IMR-90 (cell line): ENCODE measurements around the gene TTC38. TPM values are rescaled to one million over a fixed set of nuclear protein-coding genes. Genes with fewer than 3 reads are reported as not detected.

ENCODE experiments used
- ATAC-seq: fragments of 200-7000 bp; cut with Tn5 transposase; 2 replicates; pipeline ENCODE4 v1.9.1; 2020; ENCODE audit warnings: low read depth, mild to moderate bottlenecking, moderate library complexity
- BruUV-seq: library from RNA; stranded (reverse); fragments of 400-500 nt; replicated peaks from 2 replicates; lab custom pipeline; 2021; lab: Mats Ljungman, UMichigan
- CTCF ChIA-PET: fragments of 300-600 bp; formaldehyde crosslinking; extraction: SDS; loops from one replicate; lab custom pipeline; 2021; ENCODE audit warnings: antibody characterized with exemption; lab: Yijun Ruan, JAX
- POLR2A ChIA-PET: fragments of 300-600 bp; sonication (Branson Sonifier 250); formaldehyde crosslinking; loops from one replicate; lab custom pipeline; 2022; ENCODE audit warnings: antibody characterized with exemption; ENCODE audit not compliant: unreplicated experiment; lab: Charles Lee
- DNase-seq: peaks from one replicate; pipeline ENCODE4 v3.0.0; 2013
- H2AFZ ChIP-seq: replicated peaks from 2 replicates; pipeline ENCODE3; 2013; ENCODE audit warnings: low read length, mild to moderate bottlenecking; ENCODE audit not compliant: poor library complexity
- H2AK5ac ChIP-seq: 2 replicates; pipeline ENCODE4 v1.6.1; 2013; ENCODE audit warnings: low read depth, low read length, inconsistent platforms
- H2AK9ac ChIP-seq: replicated peaks from 2 replicates; pipeline ENCODE3; 2013; ENCODE audit warnings: mild to moderate bottlenecking, low read depth, low read length, moderate library complexity; ENCODE audit not compliant: poor library complexity
- H2BK120ac ChIP-seq: 2 replicates; pipeline ENCODE4 v1.6.1; 2013; ENCODE audit warnings: low read depth, low read length, inconsistent platforms
- H2BK15ac ChIP-seq: 3 replicates; pipeline ENCODE4 v1.6.1; 2013; ENCODE audit warnings: low read depth, low read length, inconsistent platforms
- H2BK20ac ChIP-seq: 2 replicates; pipeline ENCODE4 v1.6.1; 2013; ENCODE audit warnings: low read depth, mild to moderate bottlenecking, inconsistent platforms, low read length, moderate library complexity
- H2BK5ac ChIP-seq: 2 replicates; pipeline ENCODE4 v1.6.1; 2013; ENCODE audit warnings: mild to moderate bottlenecking, low read depth, low read length, inconsistent platforms; ENCODE audit not compliant: poor library complexity, severe bottlenecking
- H3K14ac ChIP-seq: replicated peaks from 2 replicates; pipeline ENCODE4 v1.6.1; 2013; ENCODE audit warnings: low read depth, low read length, inconsistent platforms
- H3K18ac ChIP-seq: 2 replicates; pipeline ENCODE4 v1.6.1; 2013; ENCODE audit warnings: low read depth, low read length, control low read depth
- H3K23ac ChIP-seq: 2 replicates; pipeline ENCODE4 v1.6.1; 2013; ENCODE audit warnings: low read depth, low read length, inconsistent platforms
- H3K27ac ChIP-seq: 2 replicates; pipeline ENCODE4 v1.5.1; 2013; ENCODE audit warnings: mild to moderate bottlenecking, control low read depth, low read length; ENCODE audit not compliant: insufficient read depth
- H3K27me3 ChIP-seq: 2 replicates; pipeline ENCODE4 v1.6.1; 2013; ENCODE audit warnings: low read length; ENCODE audit not compliant: control insufficient read depth, insufficient read depth
- H3K36me3 ChIP-seq: 2 replicates; pipeline ENCODE4 v1.6.1; 2013; ENCODE audit warnings: low read length, mixed read lengths; ENCODE audit not compliant: control insufficient read depth, insufficient read depth
- H3K4ac ChIP-seq: 2 replicates; pipeline ENCODE4 v1.6.1; 2013; ENCODE audit warnings: low read depth, low read length, inconsistent platforms
- H3K4me1 ChIP-seq: 2 replicates; pipeline ENCODE4 v1.6.1; 2013; ENCODE audit warnings: low read length, mixed read lengths; ENCODE audit not compliant: control insufficient read depth, insufficient read depth
- H3K4me2 ChIP-seq: 2 replicates; pipeline ENCODE4 v1.6.1; 2013; ENCODE audit warnings: low read depth, mild to moderate bottlenecking, control low read depth, low read length, moderate library complexity
- H3K4me3 ChIP-seq: 2 replicates; pipeline ENCODE4 v1.5.1; 2013; ENCODE audit warnings: low read depth, mild to moderate bottlenecking, control low read depth, low read length, moderate library complexity; ENCODE audit not compliant: insufficient read depth
- H3K56ac ChIP-seq: 2 replicates; pipeline ENCODE4 v1.6.1; 2013; ENCODE audit warnings: low read length, inconsistent platforms; ENCODE audit not compliant: insufficient read depth; ENCODE audit errors: extremely low read depth
- H3K79me1 ChIP-seq, 2 experiments: 2 replicates each; pipeline ENCODE4 v1.6.1; 2013; ENCODE audit warnings: low read length in 2 of 2, inconsistent platforms in 1 of 2, low read depth in 1 of 2
- H3K9ac ChIP-seq: 2 replicates; pipeline ENCODE4 v1.6.1; 2013; ENCODE audit warnings: low read depth, low read length, control low read depth
- H3K9me1 ChIP-seq: 2 replicates; pipeline ENCODE4 v1.6.1; 2013; ENCODE audit warnings: low read length, inconsistent platforms; ENCODE audit not compliant: insufficient read depth
- H3K9me3 ChIP-seq: 2 replicates; pipeline ENCODE4 v1.6.1; 2013; ENCODE audit warnings: low read length; ENCODE audit not compliant: control insufficient read depth, insufficient read depth
- H4K20me1 ChIP-seq: 2 replicates; pipeline ENCODE4 v1.6.1; 2013; ENCODE audit warnings: low read length, inconsistent platforms; ENCODE audit not compliant: insufficient read depth
- H4K5ac ChIP-seq: 2 replicates; pipeline ENCODE4 v1.6.1; 2013; ENCODE audit warnings: mild to moderate bottlenecking, low read depth, low read length, control low read depth
- H4K8ac ChIP-seq, 2 experiments: 2 replicates each; pipeline ENCODE4 v1.6.1; 2013; ENCODE audit warnings: low read depth in 2 of 2, low read length in 2 of 2, control low read depth in 1 of 2, inconsistent platforms in 1 of 2
- H4K91ac ChIP-seq: 2 replicates; pipeline ENCODE4 v1.6.1; 2013; ENCODE audit warnings: low read depth, low read length, inconsistent platforms; ENCODE audit not compliant: insufficient read depth
- BHLHE40 ChIP-seq: fragments of 150-350 bp; IDR thresholded peaks from 2 replicates; pipeline ENCODE4 v1.6.1; 2016; ENCODE audit warnings: mild to moderate bottlenecking, low read depth, low read length
- CHD1 ChIP-seq: IDR thresholded peaks from 2 replicates; pipeline ENCODE4 v1.6.1; 2012; ENCODE audit warnings: low read depth, low read length, improper control_type of control experiment
- ELK1 ChIP-seq: fragments of 150-350 bp; IDR thresholded peaks from 2 replicates; pipeline ENCODE4 v1.6.1; 2016; ENCODE audit warnings: low read depth, mild to moderate bottlenecking, low read length, moderate library complexity, borderline replicate concordance
- FOS ChIP-seq: fragments of 150-350 bp; IDR thresholded peaks from 2 replicates; pipeline ENCODE4 v1.6.1; 2016; ENCODE audit warnings: low read depth, low read length
- MAFK ChIP-seq: IDR thresholded peaks from 2 replicates; pipeline ENCODE4 v1.6.1; 2012; ENCODE audit warnings: low read depth, low read length, improper control_type of control experiment
- MAZ ChIP-seq: IDR thresholded peaks from 2 replicates; pipeline ENCODE4 v1.6.1; 2012; ENCODE audit warnings: low read depth, mild to moderate bottlenecking, low read length, improper control_type of control experiment, moderate library complexity, borderline replicate concordance
- MXI1 ChIP-seq: IDR thresholded peaks from 2 replicates; pipeline ENCODE4 v1.6.1; 2012; ENCODE audit warnings: low read depth, mild to moderate bottlenecking, low read length, moderate library complexity, borderline replicate concordance
- NFE2L2 ChIP-seq: fragments of 150-350 bp; IDR thresholded peaks from 2 replicates; pipeline ENCODE4 v1.6.1; 2016; ENCODE audit warnings: low read depth, mild to moderate bottlenecking, low read length
- POLR2A ChIP-seq: IDR thresholded peaks from 2 replicates; pipeline ENCODE4 v1.6.1; 2012; ENCODE audit warnings: mild to moderate bottlenecking, low read depth, low read length
- RAD21 ChIP-seq: IDR thresholded peaks from 2 replicates; pipeline ENCODE4 v1.6.1; 2012; ENCODE audit warnings: low read length, improper control_type of control experiment
- RFX5 ChIP-seq: IDR thresholded peaks from 2 replicates; pipeline ENCODE4 v1.8.0; 2012; ENCODE audit warnings: low read depth, mild to moderate bottlenecking, low read length, moderate library complexity
- SMC3 ChIP-seq: fragments of 150-350 bp; IDR thresholded peaks from 2 replicates; pipeline ENCODE4 v1.6.1; 2016; ENCODE audit warnings: low read depth, mild to moderate bottlenecking, antibody characterized with exemption, low read length, moderate library complexity
- WGBS, 2 experiments: methylation state at CpG; one replicate each; pipeline versions ENCODE4 v1.1.5 to v1.1.7; 2013; ENCODE audit warnings: missing lambda C conversion rate in 2 of 2; ENCODE audit not compliant: insufficient read length in 1 of 2; ENCODE audit errors: extremely low coverage in 2 of 2; 5-methylcytosine and 5-hydroxymethylcytosine counted together
- dilution Hi-C: fragments of 300-500 bp; cut with HindIII; formaldehyde crosslinking; loops from one replicate; pipeline ENCODE4 v1.14.3; 2018; ENCODE audit warnings: low sequenced_read_pairs; ENCODE audit not compliant: unreplicated experiment
- in situ Hi-C: fragments of 300-500 bp; cut with MboI; formaldehyde crosslinking; loops from 3 replicates; pipeline ENCODE4 v1.14.3; 2019; ENCODE audit warnings: low sequenced_read_pairs, inconsistent platforms, mixed read lengths
- intact Hi-C: fragments of 100-400 bp; cut with micrococcal nuclease; formaldehyde crosslinking; loops from 2 replicates; pipeline ENCODE4 v1.10.0; 2022
- polyA plus RNA-seq, 3 experiments: library from polyadenylated mRNA; depleted of rRNA; stranded (reverse); fragments of >200 nt; gene quantifications; 2 replicates each; pipeline ENCODE4 v1.2.3, GENCODE V29; 2012; ENCODE audit warnings: low replicate concordance in 1 of 3
- total RNA-seq: library from RNA; depleted of rRNA; stranded (reverse); fragments of >200 nt; gene quantifications from 2 replicates; pipeline ENCODE4 v1.2.3, GENCODE V29; 2012
- TF ChIP-seq, protein P1 (sequence below): fragments of 150-350 bp; IDR thresholded peaks from 2 replicates; pipeline ENCODE4 v1.6.1; 2017; ENCODE audit warnings: mild to moderate bottlenecking, antibody characterized with exemption, low read length, low read depth
- TF ChIP-seq, protein P2 (sequence below): conservative IDR thresholded peaks from 2 replicates; pipeline ENCODE4 v1.5.1; 2012; ENCODE audit warnings: mild to moderate bottlenecking, low read depth, low read length, improper control_type of control experiment

Gene TTC38
- total and polyA plus RNA-seq, 2 of the 4 experiments (the other 2 are of a cell fraction): 43.6 to 52.3 TPM

DNA sequence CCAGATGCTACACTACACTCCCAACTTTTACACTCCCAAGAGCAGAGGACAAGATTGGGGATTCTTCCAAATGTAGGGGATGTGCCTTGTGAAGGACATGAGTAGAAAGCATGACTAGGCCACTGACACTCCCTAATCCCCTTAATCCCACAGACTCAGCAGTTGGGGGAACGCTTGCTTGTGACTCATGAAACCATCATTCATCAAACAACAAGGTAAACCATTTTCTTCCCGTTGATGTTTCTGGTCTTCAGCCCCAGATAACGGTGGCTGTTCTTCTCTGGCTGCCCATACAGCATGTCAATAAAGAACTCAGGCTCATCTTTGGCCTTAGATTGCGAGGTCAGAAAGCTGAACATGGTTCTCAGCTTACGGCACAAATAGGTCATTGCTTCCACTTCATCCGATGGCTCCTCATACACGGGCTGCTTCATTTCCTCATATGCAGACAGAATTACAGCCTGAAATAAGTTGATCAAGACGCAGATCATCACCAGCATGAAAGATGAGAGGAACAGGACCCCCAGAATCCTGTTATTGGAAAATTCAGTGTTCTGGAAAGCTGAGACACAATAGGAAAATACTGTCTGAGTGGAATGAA, 11.3 kb upstream of the TTC38 start:
- peak; percentile 54 for ATAC-seq
- no peak overlapping the region for H4K5ac ChIP-seq
- no peak overlapping the region for H3K23ac ChIP-seq
- TF ChIP-seq RAD21 (no peak), FOS (peak; percentile 54), NFE2L2 (0 out of 2 replicates have a peak, but pooled peaks have one; percentile 3), CHD1 (no peak), MAFK (peak; percentile 48; the same call in 1 of the 2 replicates), MAZ (no peak), ELK1 (no peak), SMC3 (no peak), MXI1 (no peak), BHLHE40 (no peak), POLR2A (no peak), RFX5 (no peak)
- TF ChIP-seq, protein P1, sequence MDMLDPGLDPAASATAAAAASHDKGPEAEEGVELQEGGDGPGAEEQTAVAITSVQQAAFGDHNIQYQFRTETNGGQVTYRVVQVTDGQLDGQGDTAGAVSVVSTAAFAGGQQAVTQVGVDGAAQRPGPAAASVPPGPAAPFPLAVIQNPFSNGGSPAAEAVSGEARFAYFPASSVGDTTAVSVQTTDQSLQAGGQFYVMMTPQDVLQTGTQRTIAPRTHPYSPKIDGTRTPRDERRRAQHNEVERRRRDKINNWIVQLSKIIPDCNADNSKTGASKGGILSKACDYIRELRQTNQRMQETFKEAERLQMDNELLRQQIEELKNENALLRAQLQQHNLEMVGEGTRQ: no peak
- TF ChIP-seq, protein P2, sequence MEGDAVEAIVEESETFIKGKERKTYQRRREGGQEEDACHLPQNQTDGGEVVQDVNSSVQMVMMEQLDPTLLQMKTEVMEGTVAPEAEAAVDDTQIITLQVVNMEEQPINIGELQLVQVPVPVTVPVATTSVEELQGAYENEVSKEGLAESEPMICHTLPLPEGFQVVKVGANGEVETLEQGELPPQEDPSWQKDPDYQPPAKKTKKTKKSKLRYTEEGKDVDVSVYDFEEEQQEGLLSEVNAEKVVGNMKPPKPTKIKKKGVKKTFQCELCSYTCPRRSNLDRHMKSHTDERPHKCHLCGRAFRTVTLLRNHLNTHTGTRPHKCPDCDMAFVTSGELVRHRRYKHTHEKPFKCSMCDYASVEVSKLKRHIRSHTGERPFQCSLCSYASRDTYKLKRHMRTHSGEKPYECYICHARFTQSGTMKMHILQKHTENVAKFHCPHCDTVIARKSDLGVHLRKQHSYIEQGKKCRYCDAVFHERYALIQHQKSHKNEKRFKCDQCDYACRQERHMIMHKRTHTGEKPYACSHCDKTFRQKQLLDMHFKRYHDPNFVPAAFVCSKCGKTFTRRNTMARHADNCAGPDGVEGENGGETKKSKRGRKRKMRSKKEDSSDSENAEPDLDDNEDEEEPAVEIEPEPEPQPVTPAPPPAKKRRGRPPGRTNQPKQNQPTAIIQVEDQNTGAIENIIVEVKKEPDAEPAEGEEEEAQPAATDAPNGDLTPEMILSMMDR: no peak
- H4K8ac ChIP-seq: no peak overlapping the region
- H2BK20ac ChIP-seq: no peak overlapping the region
- peaks cover 2% of the 10 kb centered on the region; the same call in 1 of the 2 replicates for H3K4me1 ChIP-seq
- dilution Hi-C loops (no loop called here), intact Hi-C loops (no loop called here), in situ Hi-C loops (no loop called here)
- H4K91ac ChIP-seq: no peak overlapping the region
- H3K4me2 ChIP-seq: no peak overlapping the region
- no TSS peak for BruUV-seq
- DNase-seq: peak; percentile 63
- H3K9me1 ChIP-seq: peaks cover 4% of the 10 kb centered on the region; the same call in 1 of the 2 replicates
- no peak overlapping the region for H2BK5ac ChIP-seq
- H2BK120ac ChIP-seq: no peak overlapping the region
- no peaks in the 10 kb centered on the region for H4K20me1 ChIP-seq
- 49% methylated on average over 5 of the region's 8 CpGs; no CpG with 5 or more reads in 1 of the 2 experiments for WGBS, 2 experiments
- no peak overlapping the region for H3K14ac ChIP-seq
- H3K4me3 ChIP-seq: no peak overlapping the region
- H3K79me1 ChIP-seq: peaks cover under 1% of the 10 kb centered on the region in 2 experiments; a peak in 1 of 4 replicates
- ChIA-PET POLR2A (no interaction called here), CTCF (no interaction called here)
- H3K4ac ChIP-seq: no peak overlapping the region
- H3K36me3 ChIP-seq: no peaks in the 10 kb centered on the region
- H3K27me3 ChIP-seq: peaks cover 17% of the 10 kb centered on the region
- no peak overlapping the region for H2BK15ac ChIP-seq
- H3K27ac ChIP-seq: no peak overlapping the region
- no peak overlapping the region for H3K9ac ChIP-seq
- H2AK9ac ChIP-seq: no peak overlapping the region
- no peak overlapping the region for H2AK5ac ChIP-seq
- H3K9me3 ChIP-seq: peaks cover 13% of the 10 kb centered on the region
- H3K56ac ChIP-seq: no peak overlapping the region
- H3K18ac ChIP-seq: no peak overlapping the region
- H2AFZ ChIP-seq: no peak overlapping the region
